GM18867 (cell line): ENCODE measurements around the gene GPR82.
A peak's percentile ranks its signal among the peaks of the same experiment; 100 is the strongest.
"Not testable (repeated sequence)": the region's sequence is repeated elsewhere in the genome, so short reads cannot be mapped to it uniquely, and the experiment has no call there.

Source experiments
- ATAC-seq: cut with Tn5 transposase; IDR thresholded peaks from one replicate; pipeline ENCODE4 v1.9.1; 2021; ENCODE audit warnings: mild to moderate bottlenecking, moderate library complexity; ENCODE audit not compliant: unreplicated experiment

Gene GPR82, protein sequence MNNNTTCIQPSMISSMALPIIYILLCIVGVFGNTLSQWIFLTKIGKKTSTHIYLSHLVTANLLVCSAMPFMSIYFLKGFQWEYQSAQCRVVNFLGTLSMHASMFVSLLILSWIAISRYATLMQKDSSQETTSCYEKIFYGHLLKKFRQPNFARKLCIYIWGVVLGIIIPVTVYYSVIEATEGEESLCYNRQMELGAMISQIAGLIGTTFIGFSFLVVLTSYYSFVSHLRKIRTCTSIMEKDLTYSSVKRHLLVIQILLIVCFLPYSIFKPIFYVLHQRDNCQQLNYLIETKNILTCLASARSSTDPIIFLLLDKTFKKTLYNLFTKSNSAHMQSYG

DNA sequence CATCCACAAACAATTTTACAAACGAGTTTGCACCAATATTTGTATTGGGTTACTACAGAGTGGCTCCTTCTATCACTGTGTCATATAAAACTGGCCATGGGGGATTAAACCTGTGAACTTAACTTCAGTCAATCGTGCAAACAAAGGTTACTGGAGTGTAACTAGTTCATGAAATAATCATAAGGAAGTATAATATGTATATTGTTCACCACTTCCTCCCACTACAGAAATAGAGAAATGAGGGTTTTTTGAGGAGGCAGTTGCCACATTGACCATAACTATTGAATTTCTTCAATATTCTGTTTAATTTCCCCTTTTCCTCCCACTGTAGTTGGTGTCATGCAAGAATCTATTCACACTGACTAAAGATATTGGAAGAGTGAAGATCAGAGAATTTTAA lies at the start of gene GPR82:
Gene GPR82 (plus strand): TSS at position 356 of the 400 bp plus-strand sequence. CDS start 2,846 bp downstream, outside the sequence.
- no peak for ATAC-seq

DNA sequence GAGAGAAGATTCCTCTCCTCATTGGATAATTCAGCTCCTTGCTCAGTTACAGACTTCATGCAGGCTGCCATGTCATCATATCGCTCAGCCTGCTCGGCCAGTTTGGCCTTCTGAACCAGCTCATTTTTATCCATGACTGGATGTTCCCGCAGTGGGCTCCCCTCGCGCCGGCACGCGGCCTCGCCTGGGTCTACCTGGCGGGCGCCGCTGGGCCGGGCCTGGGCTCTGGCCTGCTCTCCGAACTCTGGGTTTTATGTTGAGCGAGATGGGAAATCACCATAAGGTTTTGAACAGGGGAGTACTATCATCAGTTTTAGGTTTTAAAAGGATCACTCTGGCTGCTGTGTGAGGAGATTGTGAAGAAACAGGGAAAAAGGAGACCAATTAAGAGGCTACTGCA lies 47.6 kb upstream of the GPR82 start:
- not testable (repeated sequence) for ATAC-seq

DNA sequence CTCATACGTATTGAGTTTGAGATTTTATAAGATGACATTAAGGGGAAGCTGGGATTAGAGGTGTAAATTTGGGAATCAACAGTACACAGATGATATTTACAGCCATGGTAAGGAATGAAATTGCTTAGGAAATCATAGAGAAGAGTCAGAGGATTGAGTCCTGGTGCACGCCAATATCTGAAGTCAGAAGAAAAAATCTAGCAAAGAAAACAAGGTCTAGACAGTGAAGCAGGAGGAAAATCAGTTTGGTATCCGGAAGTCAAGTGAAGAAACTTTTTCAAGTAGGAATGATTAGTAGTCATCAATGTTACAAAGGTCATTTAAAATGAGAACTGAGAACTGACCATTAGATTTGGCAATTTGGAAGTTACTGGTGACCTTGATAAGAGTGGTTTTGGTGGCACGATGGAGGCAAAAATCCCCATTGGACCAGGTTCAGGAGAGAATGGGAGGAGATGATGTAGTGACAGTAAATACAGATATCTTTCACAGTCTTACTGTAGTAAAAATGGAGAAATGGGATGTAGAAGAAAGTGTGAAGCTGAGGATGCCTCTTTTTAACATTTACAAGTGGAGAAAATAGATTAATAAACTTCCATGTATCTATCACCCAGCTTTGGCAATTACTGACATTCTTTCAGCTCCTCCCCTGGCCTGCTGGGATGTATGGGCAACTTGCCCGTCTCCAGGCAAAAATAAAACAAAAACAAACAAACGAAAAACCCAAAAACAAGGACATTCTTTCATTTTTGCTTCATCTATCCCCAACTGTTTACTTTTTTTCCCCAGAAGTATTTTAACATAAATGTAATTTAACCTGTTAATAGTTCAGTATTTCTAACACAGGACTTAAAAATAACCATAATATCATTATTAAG lies 46.6 kb upstream of the GPR82 start:
- ATAC-seq = no peak

GRCh38 chrX:41684138-41684537 lies 39.8 kb upstream of the GPR82 start:
- ATAC-seq = no peak

- ATAC-seq = no peak
Measured at GRCh38 chrX:41684940-41685339, 39.0 kb upstream of the GPR82 start.

DNA sequence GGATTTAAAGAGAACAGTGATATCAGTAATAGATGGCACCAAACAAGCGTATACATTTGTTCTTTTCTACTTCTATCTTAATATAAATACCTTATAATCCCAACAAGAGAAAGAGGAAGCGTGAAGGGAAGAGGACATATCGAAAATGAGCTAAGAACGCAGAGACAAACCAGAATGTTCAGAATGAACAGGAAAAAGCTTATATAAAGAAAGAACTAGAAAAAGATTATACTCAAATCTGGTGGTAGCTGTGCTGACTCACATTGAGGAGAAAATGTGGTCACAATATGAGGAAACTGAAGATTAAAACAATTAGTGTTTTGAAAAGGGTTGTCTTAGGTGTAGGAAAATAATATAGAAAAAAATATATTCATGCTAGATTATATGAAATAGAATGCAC lies 37.2 kb upstream of the GPR82 start:
- no peak for ATAC-seq

GRCh38 chrX:41688156-41688555 lies 35.8 kb upstream of the GPR82 start:
- ATAC-seq = no peak

DNA sequence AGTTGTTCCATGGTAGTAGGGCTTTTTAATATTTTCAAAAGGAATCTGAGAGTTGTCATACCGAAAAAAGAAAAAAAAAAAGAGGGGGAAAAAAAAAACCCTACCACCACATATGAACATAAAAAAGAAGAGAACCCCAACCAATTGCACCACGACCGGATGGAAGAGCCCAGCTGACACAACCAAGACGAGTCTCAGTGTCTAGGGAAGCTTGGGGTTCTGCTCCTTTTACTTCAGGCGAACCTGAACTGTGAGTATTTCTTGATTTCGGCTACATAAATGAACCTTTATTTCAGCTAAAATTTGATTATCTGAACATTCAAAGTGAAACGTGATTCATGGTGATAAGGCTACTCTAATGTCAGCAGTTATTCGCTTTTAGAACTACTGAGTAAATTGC lies 35.1 kb upstream of the GPR82 start, which contains the start of gene GPR34:
Gene GPR34 (plus strand): TSS at position 139 of the 400 bp plus-strand sequence. CDS start 6,661 bp downstream, outside the sequence.
- no peak for ATAC-seq

DNA sequence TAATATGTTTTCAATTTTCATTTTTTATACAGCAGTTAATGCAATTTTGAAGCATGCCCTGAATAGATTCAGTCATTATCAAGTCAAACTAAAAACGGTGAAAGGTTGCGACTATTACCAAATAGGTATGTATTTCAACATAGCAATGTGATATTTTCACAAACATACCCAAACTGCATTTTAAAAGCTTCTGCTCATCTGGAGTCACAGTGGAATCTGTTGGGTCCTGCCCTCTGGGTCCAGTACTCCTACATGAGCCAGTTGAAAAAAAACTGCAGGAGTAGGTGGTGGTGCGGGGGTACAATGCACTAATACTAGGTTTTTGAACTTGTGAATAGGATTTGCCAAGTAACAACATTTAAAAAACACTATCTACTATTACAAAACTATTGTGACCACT lies 34.3 kb upstream of the GPR82 start:
- no peak for ATAC-seq

- ATAC-seq = no peak
Measured at GRCh38 chrX:41692162-41692749, 31.7 kb upstream of the GPR82 start.

GRCh38 chrX:41693024-41693423 lies 31.0 kb upstream of the GPR82 start:
- ATAC-seq = no peak

DNA sequence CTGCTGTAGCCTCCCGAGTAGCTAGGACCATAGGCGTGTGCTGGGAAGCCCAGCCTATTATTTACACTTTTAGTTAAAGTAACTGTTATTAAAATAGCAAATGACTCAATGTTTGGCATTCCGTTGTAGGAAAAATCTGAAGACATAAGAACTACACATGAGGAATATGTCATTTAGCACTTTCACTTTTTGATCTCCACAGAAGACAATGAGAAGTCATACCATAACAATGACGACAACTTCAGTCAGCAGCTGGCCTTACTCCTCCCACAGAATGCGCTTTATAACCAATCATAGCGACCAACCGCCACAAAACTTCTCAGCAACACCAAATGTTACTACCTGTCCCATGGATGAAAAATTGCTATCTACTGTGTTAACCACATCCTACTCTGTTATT lies 28.6 kb upstream of the GPR82 start:
- ATAC-seq = no peak

DNA sequence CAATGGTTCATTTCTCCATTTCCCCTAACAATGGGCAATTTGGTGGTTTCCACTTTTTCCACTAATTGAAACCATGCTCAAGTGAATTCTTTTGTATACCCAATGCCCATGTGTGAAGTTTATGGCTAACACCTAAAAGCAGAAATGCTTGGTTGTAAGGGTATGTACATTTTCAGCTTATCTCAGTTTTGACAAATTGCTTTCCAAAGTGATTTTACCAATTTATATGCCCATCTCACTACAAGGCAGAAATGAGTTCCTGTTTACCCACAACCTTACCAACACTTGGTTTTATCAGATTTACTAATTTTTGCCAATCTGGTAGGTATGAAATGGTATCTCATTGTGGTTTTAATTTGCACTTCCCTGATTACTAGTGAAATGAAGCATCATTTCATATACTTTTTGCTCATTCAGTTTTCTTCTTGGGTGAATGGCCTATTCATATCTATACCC lies 20.4 kb upstream of the GPR82 start:
- no peak for ATAC-seq

DNA sequence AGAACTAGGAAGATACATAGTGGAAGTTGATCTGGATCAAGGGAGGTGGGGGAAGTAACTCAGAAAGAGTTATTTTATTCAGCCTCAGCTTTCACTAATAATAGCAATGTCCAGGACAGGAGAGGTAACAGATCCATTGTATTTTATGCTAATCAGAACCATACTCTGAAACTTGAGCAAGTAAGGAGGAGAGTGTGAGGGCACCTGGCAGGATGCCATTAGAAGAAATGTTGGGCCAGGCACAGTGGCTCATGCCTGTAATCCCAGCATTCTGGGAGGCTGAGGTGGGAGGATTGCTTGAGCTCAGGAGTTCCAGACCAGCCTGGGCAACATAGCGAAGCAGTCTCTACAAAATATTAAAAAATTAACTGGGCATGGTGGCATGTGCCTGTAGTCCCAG lies 18.9 kb upstream of the GPR82 start:
- ATAC-seq = no peak

- ATAC-seq = peak; percentile 79
Measured at GRCh38 chrX:41705680-41706374, 18.2 kb upstream of the GPR82 start.

GRCh38 chrX:41707218-41707617 lies 16.8 kb upstream of the GPR82 start:
- no peak for ATAC-seq

DNA sequence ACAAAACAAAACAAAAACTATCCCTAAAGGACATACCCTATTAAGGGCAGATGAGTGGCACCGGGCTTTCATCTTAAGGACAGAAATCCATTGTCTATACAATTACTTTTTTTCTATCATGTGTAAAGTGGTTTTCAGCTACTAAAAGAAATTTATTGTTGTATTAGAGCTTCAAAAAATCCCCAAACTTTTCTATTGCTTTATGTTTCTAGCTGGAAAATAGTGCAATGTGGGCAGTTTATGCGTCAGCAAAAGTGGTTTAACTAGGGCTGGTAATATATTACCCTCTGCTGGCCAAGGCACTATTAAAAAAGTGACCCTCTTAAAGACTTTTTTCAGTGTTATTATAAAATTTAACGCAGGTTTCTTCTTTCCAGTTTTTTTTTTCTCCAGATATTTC lies 15.5 kb upstream of the GPR82 start:
- no peak for ATAC-seq

DNA sequence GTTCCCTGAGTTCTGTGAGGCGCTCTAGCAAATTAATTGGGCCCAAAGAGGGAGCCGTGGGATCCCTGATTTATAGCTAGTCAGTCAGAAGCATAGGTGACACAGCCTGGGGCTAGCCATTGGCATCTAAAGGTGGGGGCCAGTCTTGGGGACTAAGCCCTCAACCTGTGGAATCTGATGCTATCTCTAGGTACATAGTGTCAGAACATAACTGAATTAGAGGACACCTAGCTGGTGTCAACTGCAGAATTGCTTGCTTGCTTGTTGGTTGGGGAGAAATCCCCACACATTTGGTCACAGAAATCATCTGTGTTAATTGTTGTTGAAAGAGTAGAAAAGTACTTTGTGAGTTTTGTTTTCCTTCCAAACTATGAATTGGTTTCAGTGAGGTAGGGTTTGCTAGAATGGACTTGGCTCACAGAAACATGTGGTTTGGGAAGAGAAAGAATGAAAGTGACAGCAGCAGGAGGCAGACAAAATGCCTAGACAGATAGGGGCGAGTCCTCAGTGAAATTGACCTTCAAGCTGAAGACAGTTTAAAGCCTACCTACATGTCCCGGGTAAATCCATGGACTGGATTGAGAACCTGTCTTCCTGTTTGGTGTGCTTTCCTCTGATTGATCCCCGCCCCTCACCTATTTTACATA lies 12.8 kb upstream of the GPR82 start:
- no peak for ATAC-seq

GRCh38 chrX:41716222-41716621 lies 7.8 kb upstream of the GPR82 start:
- no peak for ATAC-seq

DNA sequence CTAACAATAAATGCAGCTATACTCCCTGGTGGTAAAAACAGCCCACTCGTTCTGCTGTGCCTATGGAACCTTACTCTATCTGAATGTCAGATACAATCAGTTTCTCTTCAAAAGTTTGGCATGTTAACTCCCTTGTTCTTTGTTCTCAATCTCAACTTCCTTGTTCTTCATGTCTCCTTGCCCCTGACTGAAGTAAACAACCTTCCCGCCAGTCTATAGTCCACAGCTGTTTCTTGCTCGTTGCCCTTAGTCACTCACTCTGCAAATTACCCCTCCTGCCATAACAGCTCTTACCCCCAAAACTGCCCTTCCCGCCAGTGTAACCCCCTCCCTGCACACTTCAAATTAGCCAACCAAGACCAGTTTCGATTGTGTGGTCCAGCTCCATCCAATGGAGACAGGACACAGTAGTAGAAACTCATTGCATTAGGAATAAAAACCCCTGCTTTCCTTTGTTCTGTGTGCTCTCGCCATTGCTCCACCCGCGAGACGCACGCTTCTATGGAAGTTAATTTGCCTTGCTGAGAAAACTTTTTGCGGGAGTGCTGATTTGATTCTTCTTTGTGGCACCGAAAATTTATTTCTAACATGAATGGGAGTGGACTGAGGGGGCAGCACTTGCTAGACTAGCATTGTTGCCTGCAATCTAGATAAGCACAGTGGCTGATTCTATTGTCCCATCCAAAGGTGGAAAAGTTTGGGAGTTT lies 7.1 kb upstream of the GPR82 start:
- no peak for ATAC-seq
